Hematopoietic multipotent progenitor cell treated with erythropoietin and hydrocortisone succinate and interleukin-3 and kit ligand, for 4 days (in vitro differentiated cells): ENCODE data around the gene SMIM9.

Experiments
- DNase-seq: peaks from one replicate; pipeline ENCODE4 v3.0.0-alpha.2; 2015

SMIM9 gene

DNA sequence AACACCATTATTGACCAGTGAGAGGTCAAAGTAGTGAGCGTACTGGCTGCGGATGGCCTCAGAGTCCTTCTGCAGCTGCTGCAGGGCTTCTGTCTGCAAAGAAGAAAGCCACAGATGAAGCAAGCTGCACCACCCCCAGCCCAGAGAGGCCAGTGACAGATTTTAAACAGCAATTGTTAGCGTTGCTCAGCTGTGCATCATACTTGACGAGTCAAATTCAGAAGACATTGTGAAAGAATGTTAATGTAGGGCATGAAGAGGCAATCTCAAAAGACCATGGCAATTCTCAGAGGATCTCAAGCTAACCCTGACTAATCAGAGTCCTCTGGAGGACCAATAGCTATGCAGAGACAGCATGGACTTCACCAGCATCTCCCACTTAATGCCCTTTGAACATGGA, 55.2 kb downstream of the SMIM9 start:
- no peak for DNase-seq

- no peak for DNase-seq
Observed at GRCh38 chrX:154776753-154777152, 57.7 kb downstream of the SMIM9 start.

DNA sequence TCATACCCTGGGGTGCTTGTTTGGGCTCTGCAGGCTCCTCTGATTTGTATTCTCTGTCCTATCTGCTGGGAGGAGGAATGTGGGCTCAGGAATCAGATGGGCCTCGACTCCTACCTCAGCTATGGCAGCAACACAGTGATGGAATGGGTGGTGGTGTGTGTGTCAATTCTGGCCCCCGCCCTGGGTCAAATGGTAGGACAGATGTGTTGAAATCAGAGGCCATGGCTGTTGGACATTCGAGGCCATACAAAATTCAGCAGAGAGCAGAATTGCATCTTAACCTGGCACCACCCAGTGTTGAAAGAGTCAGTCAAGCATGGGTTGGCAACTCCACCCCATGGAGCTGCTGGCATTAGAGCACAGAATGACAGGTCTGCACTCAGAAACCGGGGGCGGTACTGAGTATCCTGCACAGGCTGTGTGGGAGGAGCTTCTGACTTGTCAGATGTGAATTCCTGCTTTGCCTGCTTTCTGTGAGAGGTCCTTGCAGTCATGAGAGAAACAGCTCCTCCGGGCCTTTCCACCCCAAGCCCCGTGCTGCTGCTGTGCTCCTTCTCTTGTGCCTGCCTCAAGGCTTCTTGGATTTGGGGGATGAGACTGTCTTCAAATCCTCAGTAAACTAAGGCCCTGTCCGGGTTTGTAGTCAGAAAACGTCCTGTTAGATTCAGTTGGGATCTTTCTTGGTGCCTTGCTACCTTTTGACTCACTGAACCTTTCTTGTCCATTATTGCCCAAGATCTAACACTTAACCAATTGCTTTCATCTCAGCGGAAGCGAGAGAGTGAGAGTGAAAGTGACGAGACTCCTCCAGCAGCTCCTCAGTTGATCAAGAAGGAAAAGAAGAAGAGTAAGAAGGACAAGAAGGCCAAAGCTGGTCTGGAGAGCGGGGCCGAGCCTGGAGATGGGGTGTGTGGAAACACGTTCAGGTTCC, 58.8 kb downstream of the SMIM9 start:
- peak; percentile 71 for DNase-seq

DNA sequence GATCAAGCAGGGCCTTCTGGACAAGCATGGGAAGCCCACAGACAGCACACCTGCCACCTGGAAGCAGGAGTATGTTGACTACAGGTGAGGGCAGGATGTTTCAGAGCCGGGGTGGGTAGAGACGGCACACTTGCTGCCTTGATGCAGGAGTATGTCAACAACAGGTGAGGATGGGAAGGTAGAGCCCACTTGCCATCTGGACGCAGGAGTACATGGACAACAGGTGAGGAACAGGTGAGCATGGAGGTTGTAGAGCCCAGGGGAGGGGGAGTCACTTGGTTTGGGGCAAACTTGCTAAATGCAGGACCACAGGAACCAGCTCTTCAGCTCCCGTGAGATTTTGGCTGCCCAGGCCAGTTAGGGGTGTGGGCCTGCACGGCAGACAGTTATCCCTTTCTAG, 59.8 kb downstream of the SMIM9 start:
- DNase-seq: no peak
